Measurements from ENCODE around the gene RIC1. TPM values are rescaled to one million over a fixed set of nuclear protein-coding genes. Genes with fewer than 3 reads are reported as not detected.

The RIC1 gene
- total and polyA plus RNA-seq, 2 of the 4 experiments (the other 2 are of a cell fraction), result 28.8 to 76.9 TPM

- Histone ChIP-seq H3K4me1 (ENCODE audit: control insufficient read depth, insufficient read depth, low read length) (no peaks in the 10 kb centered on the region), H2BK5ac (ENCODE audit: low read depth, low read length, poor library complexity, severe bottlenecking) (no peak overlapping the region), H3K14ac (replicated peaks; ENCODE audit: low read depth, low read length) (no peak overlapping the region; the same call in 1 of the 2 replicates), H2BK15ac (ENCODE audit: low read depth, low read length) (no peak overlapping the region), H2AFZ (replicated peaks; ENCODE audit: low read length, poor library complexity) (no peak overlapping the region), H3K27ac (ENCODE audit: insufficient read depth, low read length) (no peak overlapping the region), H3K4ac (ENCODE audit: low read depth, low read length) (no peak overlapping the region), H3K79me1 (ENCODE audit: low read depth in 1 of 2, low read length in 2 of 2) (peaks cover 0 to 8% of the 10 kb centered on the region in 2 experiments; a peak in 1 of 4 replicates), H2BK120ac (ENCODE audit: low read depth, low read length) (no peak overlapping the region), H4K8ac (ENCODE audit: low read depth in 2 of 2, low read length in 2 of 2) (no peak overlapping the region), H4K20me1 (ENCODE audit: insufficient read depth, low read length) (no peaks in the 10 kb centered on the region), H3K9me3 (ENCODE audit: control insufficient read depth, insufficient read depth, low read length) (no peaks in the 10 kb centered on the region), H2AK5ac (ENCODE audit: low read depth, low read length) (no peak overlapping the region), H2BK20ac (ENCODE audit: low read depth, low read length) (no peak overlapping the region), H3K4me3 (ENCODE audit: insufficient read depth, low read depth, low read length) (no peak overlapping the region), H3K18ac (ENCODE audit: low read depth, low read length) (no peak overlapping the region), H3K56ac (ENCODE audit: extremely low read depth, insufficient read depth, low read length) (no peak overlapping the region), H3K4me2 (ENCODE audit: low read depth, low read length) (no peak overlapping the region), H3K9me1 (ENCODE audit: insufficient read depth, low read length) (no peaks in the 10 kb centered on the region), H3K36me3 (ENCODE audit: control insufficient read depth, insufficient read depth, low read length) (no peaks in the 10 kb centered on the region), H4K91ac (ENCODE audit: insufficient read depth, low read depth, low read length) (no peak overlapping the region), H4K5ac (ENCODE audit: low read depth, low read length) (no peak overlapping the region), H3K27me3 (ENCODE audit: control insufficient read depth, insufficient read depth, low read length) (no peaks in the 10 kb centered on the region), H3K9ac (ENCODE audit: low read depth, low read length) (no peak overlapping the region), H2AK9ac (replicated peaks; ENCODE audit: low read depth, low read length, poor library complexity) (no peak overlapping the region), H3K23ac (ENCODE audit: low read depth, low read length) (no peak overlapping the region)
- intact Hi-C loops (cut with micrococcal nuclease), result loop anchor here (5.0 kb wide), 2 partner anchors 156 to 836 kb away; partner anchors contain the start of gene PLGRKT
- ATAC-seq (ENCODE audit: low read depth), result no peak
- in situ Hi-C loops (cut with MboI; ENCODE audit: low sequenced_read_pairs), result loop anchor here (5.0 to 25.0 kb wide), 2 partner anchors 406 to 1206 kb away; partner anchors contain the start of gene INSL6
- TF ChIP-seq POLR2A (IDR thresholded peaks at IDR 0.05; ENCODE audit: low read depth, low read length), result no peak
- no peak for TF ChIP-seq FOS (IDR thresholded peaks at IDR 0.05; ENCODE audit: low read depth, low read length)
- TF ChIP-seq BHLHE40 (IDR thresholded peaks at IDR 0.05; ENCODE audit: low read depth, low read length), result no peak
- no peak for TF ChIP-seq MAZ (IDR thresholded peaks at IDR 0.05; ENCODE audit: borderline replicate concordance, low read depth, low read length)
- no peak for TF ChIP-seq SMC3 (IDR thresholded peaks at IDR 0.05; ENCODE audit: low read depth, low read length)
- TF ChIP-seq RFX5 (IDR thresholded peaks at IDR 0.05; ENCODE audit: low read depth, low read length), result no peak
- no peak for TF ChIP-seq RCOR1 (IDR thresholded peaks at IDR 0.05; ENCODE audit: insufficient replicate concordance, low read length)
- no peak for TF ChIP-seq NFE2L2 (IDR thresholded peaks at IDR 0.05; ENCODE audit: low read depth, low read length)
- TF ChIP-seq, protein P1, sequence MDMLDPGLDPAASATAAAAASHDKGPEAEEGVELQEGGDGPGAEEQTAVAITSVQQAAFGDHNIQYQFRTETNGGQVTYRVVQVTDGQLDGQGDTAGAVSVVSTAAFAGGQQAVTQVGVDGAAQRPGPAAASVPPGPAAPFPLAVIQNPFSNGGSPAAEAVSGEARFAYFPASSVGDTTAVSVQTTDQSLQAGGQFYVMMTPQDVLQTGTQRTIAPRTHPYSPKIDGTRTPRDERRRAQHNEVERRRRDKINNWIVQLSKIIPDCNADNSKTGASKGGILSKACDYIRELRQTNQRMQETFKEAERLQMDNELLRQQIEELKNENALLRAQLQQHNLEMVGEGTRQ (IDR thresholded peaks at IDR 0.05; ENCODE audit: low read depth, low read length), result no peak
- TF ChIP-seq ELK1 (IDR thresholded peaks at IDR 0.05; ENCODE audit: borderline replicate concordance, low read depth, low read length), result no peak
- TF ChIP-seq CEBPB (IDR thresholded peaks at IDR 0.05; ENCODE audit: low read depth, low read length), result no peak
- no peak for TF ChIP-seq MXI1 (IDR thresholded peaks at IDR 0.05; ENCODE audit: borderline replicate concordance, low read depth, low read length)
- TF ChIP-seq, protein P2, sequence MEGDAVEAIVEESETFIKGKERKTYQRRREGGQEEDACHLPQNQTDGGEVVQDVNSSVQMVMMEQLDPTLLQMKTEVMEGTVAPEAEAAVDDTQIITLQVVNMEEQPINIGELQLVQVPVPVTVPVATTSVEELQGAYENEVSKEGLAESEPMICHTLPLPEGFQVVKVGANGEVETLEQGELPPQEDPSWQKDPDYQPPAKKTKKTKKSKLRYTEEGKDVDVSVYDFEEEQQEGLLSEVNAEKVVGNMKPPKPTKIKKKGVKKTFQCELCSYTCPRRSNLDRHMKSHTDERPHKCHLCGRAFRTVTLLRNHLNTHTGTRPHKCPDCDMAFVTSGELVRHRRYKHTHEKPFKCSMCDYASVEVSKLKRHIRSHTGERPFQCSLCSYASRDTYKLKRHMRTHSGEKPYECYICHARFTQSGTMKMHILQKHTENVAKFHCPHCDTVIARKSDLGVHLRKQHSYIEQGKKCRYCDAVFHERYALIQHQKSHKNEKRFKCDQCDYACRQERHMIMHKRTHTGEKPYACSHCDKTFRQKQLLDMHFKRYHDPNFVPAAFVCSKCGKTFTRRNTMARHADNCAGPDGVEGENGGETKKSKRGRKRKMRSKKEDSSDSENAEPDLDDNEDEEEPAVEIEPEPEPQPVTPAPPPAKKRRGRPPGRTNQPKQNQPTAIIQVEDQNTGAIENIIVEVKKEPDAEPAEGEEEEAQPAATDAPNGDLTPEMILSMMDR (conservative IDR thresholded peaks at IDR 0.05; ENCODE audit: low read depth, low read length), result no peak
- no peak for TF ChIP-seq CHD1 (IDR thresholded peaks at IDR 0.05; ENCODE audit: low read depth, low read length)
- no peak for TF ChIP-seq RAD21 (IDR thresholded peaks at IDR 0.05; ENCODE audit: low read length)
- TF ChIP-seq MAFK (IDR thresholded peaks at IDR 0.05; ENCODE audit: low read depth, low read length), result no peak
- dilution Hi-C loops (cut with HindIII; ENCODE audit: low sequenced_read_pairs, unreplicated experiment), result no loop called here
- no CpG with 5 or more reads among the region's 5 CpGs for WGBS, 2 experiments (ENCODE audit: extremely low coverage in 2 of 2, insufficient read length in 1 of 2)
- BruUV-seq (replicated peaks), result no TSS peak
- no peak for DNase-seq
- POLR2A ChIA-PET (ENCODE audit: unreplicated experiment), result no interaction called here
- CTCF ChIA-PET, result no interaction called here
Observed at GRCh38 chr9:5592904-5593303, 36.0 kb upstream of the RIC1 start.
